Measurements from ENCODE around the gene SACM1L.

DNA sequence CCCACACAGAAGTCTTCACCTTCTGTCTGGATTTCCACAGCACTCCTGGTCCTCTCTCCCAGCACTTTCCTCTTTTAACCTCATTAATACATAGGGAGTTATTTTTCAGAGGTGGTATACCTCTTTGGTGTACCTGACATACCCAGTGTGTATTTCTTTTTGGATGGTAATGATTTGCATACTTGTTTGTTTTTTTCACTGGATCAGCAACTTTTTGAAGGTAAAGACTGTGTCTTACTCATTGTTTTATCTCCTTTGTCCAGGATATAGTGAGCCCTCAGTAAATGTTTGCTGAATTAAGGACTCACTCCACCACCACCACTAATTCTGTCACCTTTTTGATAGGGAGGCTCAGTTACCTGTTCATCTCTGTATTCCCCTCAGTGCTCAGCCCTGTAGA, 52.1 kb downstream of the SACM1L start:
- TF ChIP-seq BHLHE40 (IDR thresholded peaks at IDR 0.05; ENCODE audit: borderline replicate concordance), result no peak
- no peak for TF ChIP-seq FOXA1 (IDR thresholded peaks at IDR 0.05)
- TF ChIP-seq ZNF384 (IDR thresholded peaks at IDR 0.05), result no peak
